HCT116 (cell line): ENCODE data around the gene ST7. TPM values are rescaled to one million over a fixed set of nuclear protein-coding genes. Genes with fewer than 3 reads are reported as not detected.

Source experiments
- ATAC-seq: fragments of 200-7000 bp; cut with Tn5 transposase; 2 replicates; pipeline ENCODE4 v1.9.1; 2020; ENCODE audit warnings: mild to moderate bottlenecking, moderate library complexity
- BruUV-seq: library from RNA; stranded (reverse); fragments of 400-500 nt; replicated peaks from 2 replicates; lab custom pipeline; 2021; lab: Mats Ljungman, UMichigan
- CTCF ChIA-PET: fragments of 300-600 bp; sonication (Branson Sonifier 250); formaldehyde crosslinking; loops from one replicate; lab custom pipeline; 2021; ENCODE audit warnings: antibody characterized with exemption; lab: Charles Lee
- POLR2A ChIA-PET: fragments of 300-600, 350-600 bp; sonication (Branson Sonifier 250); formaldehyde crosslinking; loops from one replicate; lab custom pipeline; 2021; ENCODE audit warnings: antibody characterized with exemption; lab: Charles Lee
- RAD21 ChIA-PET, 2 experiments: fragments of 300-600 bp; sonication (Branson Sonifier 250); formaldehyde crosslinking; loops; one replicate each; lab custom pipeline; 2023; ENCODE audit warnings: low total read pairs in 2 of 2; ENCODE audit not compliant: uncharacterized antibody in 2 of 2, unreplicated experiment in 2 of 2, low non-redundant PET in 1 of 2; lab: Charles Lee
- DNase-seq: peaks from one replicate; pipeline ENCODE4 v3.0.0-alpha.2; 2010; ENCODE audit warnings: low read depth, low spot score
- H2AFZ ChIP-seq: fragments of 200-600 bp; shearing (Covaris generic), sonication (generic); 2 replicates; pipeline ENCODE4 v1.6.1; 2017; ENCODE audit warnings: low read depth, mixed run types, mixed read lengths, antibody characterized with exemption, low read length; ENCODE audit not compliant: poor library complexity, severe bottlenecking
- H3K27ac ChIP-seq: 2 replicates; pipeline ENCODE4 v1.5.1; 2012; ENCODE audit warnings: low read depth, low read length
- H3K27me3 ChIP-seq: fragments of 200-600 bp; sonication (generic); 2 replicates; pipeline ENCODE4 v1.6.1; 2016; ENCODE audit warnings: mixed run types, low read length, mixed read lengths; ENCODE audit not compliant: insufficient read depth
- H3K36me3 ChIP-seq, 2 experiments: fragments of 200-500 bp in 1 of 2; fragments of 200-600 bp in 1 of 2; sonication (Bioruptor generic) in 1 of 2; sonication (generic) in 1 of 2; 2 replicates each; pipeline versions ENCODE4 v1.5.1 to v1.6.1; 2014 to 2016; ENCODE audit warnings: low read length in 2 of 2, inconsistent platforms in 1 of 2, mixed read lengths in 1 of 2, mixed run types in 1 of 2; ENCODE audit not compliant: insufficient read depth in 2 of 2, control insufficient read depth in 1 of 2
- H3K4me1 ChIP-seq, 2 experiments: fragments of 200-600 bp in 1 of 2; sonication (generic) in 1 of 2; 2 replicates each; pipeline versions ENCODE4 v1.5.1 to v1.6.1; 2012 to 2017; ENCODE audit warnings: low read length in 2 of 2, inconsistent platforms in 1 of 2, mild to moderate bottlenecking in 1 of 2, mixed read lengths in 1 of 2, mixed run types in 1 of 2, moderate library complexity in 1 of 2; ENCODE audit not compliant: insufficient read depth in 2 of 2, control insufficient read depth in 1 of 2
- H3K4me2 ChIP-seq: fragments of 200-600 bp; sonication (generic); 2 replicates; pipeline ENCODE4 v1.6.1; 2017; ENCODE audit warnings: mixed run types, low read length, mixed read lengths
- H3K4me3 ChIP-seq, 2 experiments: fragments of 200-600 bp in 1 of 2; sonication (generic) in 1 of 2; replicated peaks in 1 of 2; 2 replicates each; pipeline ENCODE4 v1.5.1; 2011 to 2016; ENCODE audit warnings: low read length in 2 of 2, control low read depth in 1 of 2, low read depth in 1 of 2, mild to moderate bottlenecking in 1 of 2, mixed read lengths in 1 of 2, mixed run types in 1 of 2
- H3K79me2 ChIP-seq: fragments of 200-600 bp; sonication (generic); 2 replicates; pipeline ENCODE4 v1.6.1; 2017; ENCODE audit warnings: mild to moderate bottlenecking, mixed run types, low read length, moderate library complexity, mixed read lengths; ENCODE audit not compliant: insufficient read depth
- H3K9ac ChIP-seq: fragments of 200-600 bp; sonication (generic); 2 replicates; pipeline ENCODE4 v1.6.1; 2016; ENCODE audit warnings: low read length, mixed read lengths
- H3K9me2 ChIP-seq: fragments of 200-600 bp; sonication (generic), shearing (Covaris generic); 2 replicates; pipeline ENCODE4 v1.6.1; 2017; ENCODE audit warnings: mixed run types, mild to moderate bottlenecking, moderate library complexity; ENCODE audit not compliant: insufficient read depth
- H3K9me3 ChIP-seq, 2 experiments: fragments of 200-500 bp in 1 of 2; fragments of 200-600 bp in 1 of 2; sonication (Bioruptor generic) in 1 of 2; sonication (generic) in 1 of 2; 2 replicates each; pipeline ENCODE4 v1.6.1; 2014 to 2017; ENCODE audit warnings: low read length in 2 of 2, mixed read lengths in 2 of 2, inconsistent platforms in 1 of 2, low read depth in 1 of 2, mild to moderate bottlenecking in 1 of 2, mixed run types in 1 of 2, moderate library complexity in 1 of 2; ENCODE audit not compliant: control insufficient read depth in 1 of 2, insufficient read depth in 1 of 2
- H4K20me1 ChIP-seq: fragments of 200-600 bp; sonication (generic), shearing (Covaris generic); 2 replicates; pipeline ENCODE4 v1.6.1; 2017; ENCODE audit warnings: mixed run types, mild to moderate bottlenecking, moderate library complexity; ENCODE audit not compliant: insufficient read depth
- CEBPB ChIP-seq: IDR thresholded peaks from 2 replicates; pipeline ENCODE4 v1.6.1; 2012; ENCODE audit warnings: low read depth
- ELF1 ChIP-seq: IDR thresholded peaks from 2 replicates; pipeline ENCODE4 v1.6.1; 2012; ENCODE audit warnings: low read depth, borderline replicate concordance
- FOSL1 ChIP-seq: IDR thresholded peaks from 2 replicates; pipeline ENCODE4 v1.6.1; 2012; ENCODE audit warnings: low read depth
- POLR2AphosphoS5 ChIP-seq: IDR thresholded peaks from 2 replicates; pipeline ENCODE4 v1.6.1; 2011; ENCODE audit warnings: mild to moderate bottlenecking, low read depth, low read length, moderate library complexity
- SRF ChIP-seq: IDR thresholded peaks from 2 replicates; pipeline ENCODE4 v1.6.1; 2012; ENCODE audit warnings: low read depth
- TCF7L2 ChIP-seq: IDR thresholded peaks from 2 replicates; pipeline ENCODE4 v1.7.0; 2011; ENCODE audit warnings: borderline replicate concordance, inconsistent platforms; ENCODE audit not compliant: insufficient read depth, insufficient read length; ENCODE audit errors: extremely low read depth
- YY1 ChIP-seq: IDR thresholded peaks from 2 replicates; pipeline ENCODE4 v1.6.1; 2011; ENCODE audit warnings: low read length, low read depth, moderate library complexity, mild to moderate bottlenecking; ENCODE audit not compliant: insufficient replicate concordance; ENCODE audit errors: extremely low read depth
- ZBTB33 ChIP-seq: IDR thresholded peaks from 2 replicates; pipeline ENCODE4 v1.6.1; 2011; ENCODE audit warnings: mild to moderate bottlenecking, low read length, moderate library complexity; ENCODE audit not compliant: insufficient replicate concordance; ENCODE audit errors: extremely low read depth
- ZFX ChIP-seq: fragments of 450-650 bp; IDR thresholded peaks from 2 replicates; pipeline ENCODE4 v1.6.1; 2017
- intact Hi-C: fragments of 100-400 bp; cut with micrococcal nuclease; formaldehyde crosslinking; loops from 2 replicates; pipeline ENCODE4 v1.10.0; 2022
- total RNA-seq: library from RNA; stranded (reverse); gene quantifications from one replicate; pipeline ENCODE4 v1.2.1, GENCODE V29; 2021; ENCODE audit not compliant: unreplicated experiment

ST7 gene
- total RNA-seq, 1 experiment from 2014 or later = 12.6 TPM

GRCh38 chr7:117188376-117188775 lies 235.1 kb downstream of the ST7 start:
- BruUV-seq = no TSS peak
- H4K20me1 ChIP-seq = no peaks in the 10 kb centered on the region

GRCh38 chr7:117188949-117189592 lies 235.8 kb downstream of the ST7 start:
- no peaks in the 10 kb centered on the region for H4K20me1 ChIP-seq
- no peaks in the 10 kb centered on the region for H3K9me2 ChIP-seq
- BruUV-seq = no TSS peak
- H3K9me3 ChIP-seq = no peaks in the 10 kb centered on the region
- intact Hi-C loops = no loop called here
- H3K36me3 ChIP-seq = no peaks in the 10 kb centered on the region
- H3K9ac ChIP-seq = no peak overlapping the region
- no peaks in the 10 kb centered on the region for H3K4me1 ChIP-seq
- no peak overlapping the region for H3K4me2 ChIP-seq
- TF ChIP-seq YY1 (no peak), CEBPB (no peak), ZBTB33 (no peak)
- POLR2A ChIA-PET = no interaction called here
- CTCF ChIA-PET = no interaction called here
- ATAC-seq = no peak
- no peak overlapping the region for H3K4me3 ChIP-seq
- H3K27ac ChIP-seq = no peak overlapping the region
- RAD21 ChIA-PET = no interaction called here
- H2AFZ ChIP-seq = no peak overlapping the region
- H3K27me3 ChIP-seq = no peaks in the 10 kb centered on the region
- no peak for DNase-seq
- no peaks in the 10 kb centered on the region for H3K79me2 ChIP-seq

More at GRCh38 chr7:117188376-117188775, 235.1 kb downstream of the ST7 start:
- RAD21 ChIA-PET = no interaction called here
- DNase-seq = no peak
- H3K27ac ChIP-seq = no peak overlapping the region
- no peaks in the 10 kb centered on the region for H3K27me3 ChIP-seq
- no peaks in the 10 kb centered on the region for H3K79me2 ChIP-seq
- H3K9ac ChIP-seq = no peak overlapping the region
- CTCF ChIA-PET = no interaction called here
- ATAC-seq = no peak
- TF ChIP-seq ELF1 (no peak), TCF7L2 (no peak), YY1 (no peak), POLR2AphosphoS5 (no peak), ZFX (no peak), FOSL1 (no peak), SRF (no peak)
- no peaks in the 10 kb centered on the region for H3K9me2 ChIP-seq
- no peaks in the 10 kb centered on the region for H3K36me3 ChIP-seq
- H3K4me1 ChIP-seq = no peaks in the 10 kb centered on the region
- POLR2A ChIA-PET = no interaction called here
- H3K4me2 ChIP-seq = no peak overlapping the region
- no peak overlapping the region for H3K4me3 ChIP-seq
- intact Hi-C loops = no loop called here
- no peaks in the 10 kb centered on the region for H3K9me3 ChIP-seq
- no peak overlapping the region for H2AFZ ChIP-seq
